GOT3 (cell line): ENCODE measurements around the gene AMN.

ENCODE experiments used
- DNase-seq: peaks from one replicate; lab custom pipeline; 2025; ENCODE audit warnings: mixed read lengths; lab: John Stamatoyannopoulos, UW

Gene AMN

GRCh38 chr14:102927878-102928411, 5.5 kb downstream of the AMN start:
- DNase-seq, result no peak

- no peak for DNase-seq
Measured at GRCh38 chr14:102928412-102929240, 6.2 kb downstream of the AMN start.

GRCh38 chr14:102929241-102930137, 7.0 kb downstream of the AMN start:
- DNase-seq, result no peak

GRCh38 chr14:102930138-102930752, 7.8 kb downstream of the AMN start:
- no peak for DNase-seq

GRCh38 chr14:102930753-102931579, 8.5 kb downstream of the AMN start:
- no peak for DNase-seq

- DNase-seq, result no peak
Measured at GRCh38 chr14:102931580-102932285, 9.3 kb downstream of the AMN start.

- no peak for DNase-seq
Measured at GRCh38 chr14:102932484-102933248, 10.2 kb downstream of the AMN start.

- DNase-seq, result no peak
Measured at GRCh38 chr14:102933618-102934231, 11.3 kb downstream of the AMN start.

- no peak for DNase-seq
Measured at GRCh38 chr14:102935756-102936155, 13.3 kb downstream of the AMN start.

- no peak for DNase-seq
Measured at GRCh38 chr14:102937331-102938175, 15.1 kb downstream of the AMN start.

GRCh38 chr14:102938191-102938590, 15.7 kb downstream of the AMN start:
- no peak for DNase-seq

- no peak for DNase-seq
Measured at GRCh38 chr14:102939329-102939728, 16.9 kb downstream of the AMN start.

- DNase-seq, result no peak
Measured at GRCh38 chr14:102939820-102940561, 17.5 kb downstream of the AMN start.

- no peak for DNase-seq
Measured at GRCh38 chr14:102940729-102941362, 18.4 kb downstream of the AMN start.

- DNase-seq, result no peak
Measured at GRCh38 chr14:102941419-102942011, 19.1 kb downstream of the AMN start.

GRCh38 chr14:102942069-102942468, 19.6 kb downstream of the AMN start:
- DNase-seq, result no peak

GRCh38 chr14:102943454-102943853, 21.0 kb downstream of the AMN start:
- no peak for DNase-seq
